SW 1271 (cell line): ENCODE measurements around the gene TAOK3.

ENCODE experiments used
- DNase-seq, 2 experiments: peaks; one replicate each; lab custom pipeline; 2025; lab: John Stamatoyannopoulos, UW

TAOK3 gene

DNA sequence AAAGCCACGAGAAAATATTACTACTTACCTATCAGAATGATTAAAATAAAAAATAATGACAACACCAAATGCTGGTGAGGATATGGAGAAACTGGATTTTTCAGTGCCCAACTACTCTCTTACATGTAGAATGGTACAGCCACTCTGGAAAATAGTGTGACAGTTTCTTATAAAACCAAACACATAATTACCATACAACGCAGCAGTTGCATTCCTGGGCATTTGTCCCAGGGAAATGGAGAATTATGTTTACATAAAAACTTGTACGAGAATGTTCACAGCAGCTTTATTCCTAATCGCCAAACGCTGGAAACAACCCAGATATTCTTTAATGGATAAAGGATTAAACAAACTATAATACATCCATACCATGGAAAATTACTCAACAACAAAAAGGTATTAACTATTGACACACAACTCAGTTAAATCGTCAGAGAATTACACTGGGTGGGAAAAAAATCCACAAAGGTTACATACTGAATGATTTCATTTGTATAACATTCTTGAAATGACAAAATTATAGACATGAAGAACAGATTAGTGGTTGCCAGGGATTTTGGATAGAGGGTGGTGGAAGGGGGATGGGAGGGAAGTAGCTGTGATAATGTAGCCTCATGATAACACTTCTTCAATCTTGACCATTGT is 35.4 kb downstream of the TAOK3 start:
- DNase-seq: no peak

DNA sequence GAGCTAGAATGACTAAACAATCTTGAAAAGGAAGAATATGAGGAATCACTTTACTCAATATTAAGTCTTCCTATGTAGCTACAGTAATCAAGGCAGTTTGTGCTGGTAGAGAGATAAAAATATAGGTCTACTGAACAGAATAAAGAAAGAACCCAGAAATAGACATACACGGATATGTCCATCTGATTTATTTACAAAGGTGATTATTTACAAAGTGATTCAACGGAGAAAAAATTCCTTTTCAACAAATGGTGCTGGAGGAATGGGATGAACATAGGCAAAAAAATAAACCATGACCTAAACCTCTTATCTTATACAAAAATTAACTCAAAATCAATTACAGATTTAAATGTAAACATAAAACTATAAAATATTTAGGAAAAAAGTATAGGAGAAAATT is 36.6 kb downstream of the TAOK3 start:
- no peak for DNase-seq

DNA sequence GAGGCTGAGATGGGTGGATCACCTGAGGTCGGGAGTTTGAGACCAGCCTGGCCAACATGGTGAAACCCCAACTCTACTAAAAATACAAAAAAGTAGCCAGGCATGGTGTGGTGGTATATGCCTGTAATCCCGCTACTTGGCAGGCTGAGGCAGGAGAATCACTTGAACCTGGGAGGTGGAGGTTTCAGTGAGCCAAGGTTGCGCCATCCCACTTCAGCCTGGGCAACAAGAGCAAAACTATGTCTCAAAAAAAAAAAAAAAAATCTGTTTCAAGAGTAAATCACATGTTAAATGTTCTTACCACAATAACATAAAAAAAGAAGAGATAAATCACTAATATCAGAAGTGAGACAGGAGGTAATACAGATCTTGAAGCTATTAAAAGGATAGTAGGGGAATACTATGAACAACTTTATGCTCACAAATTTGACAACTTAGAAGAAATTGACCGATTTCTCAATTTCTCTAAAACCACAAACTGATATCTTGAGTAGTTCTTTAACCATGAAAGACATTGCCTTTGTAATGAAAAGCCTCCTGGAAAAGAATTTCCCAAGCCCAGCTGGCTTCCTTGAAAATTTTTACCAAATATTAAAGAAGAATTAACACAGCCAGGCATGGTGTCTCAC is 37.7 kb downstream of the TAOK3 start:
- DNase-seq: no peak

DNA sequence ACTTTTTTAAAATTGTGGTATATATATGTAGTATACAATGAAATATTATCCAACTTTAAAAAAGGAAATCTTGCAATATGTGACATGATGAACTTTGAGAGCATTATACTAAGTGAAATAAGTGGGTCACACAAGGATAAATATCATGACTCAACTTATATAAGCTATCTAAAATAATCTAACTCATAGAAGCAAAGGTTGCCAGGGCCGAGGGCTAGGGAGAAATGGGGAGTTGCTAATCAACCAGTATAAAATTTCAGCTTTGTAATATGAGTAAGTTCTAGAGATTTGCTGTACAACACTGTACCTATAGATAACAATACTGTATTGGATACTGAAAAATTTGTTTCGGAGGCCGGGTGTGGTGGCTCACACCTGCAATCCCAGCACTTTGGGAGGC is 38.5 kb downstream of the TAOK3 start:
- no peak for DNase-seq

DNA sequence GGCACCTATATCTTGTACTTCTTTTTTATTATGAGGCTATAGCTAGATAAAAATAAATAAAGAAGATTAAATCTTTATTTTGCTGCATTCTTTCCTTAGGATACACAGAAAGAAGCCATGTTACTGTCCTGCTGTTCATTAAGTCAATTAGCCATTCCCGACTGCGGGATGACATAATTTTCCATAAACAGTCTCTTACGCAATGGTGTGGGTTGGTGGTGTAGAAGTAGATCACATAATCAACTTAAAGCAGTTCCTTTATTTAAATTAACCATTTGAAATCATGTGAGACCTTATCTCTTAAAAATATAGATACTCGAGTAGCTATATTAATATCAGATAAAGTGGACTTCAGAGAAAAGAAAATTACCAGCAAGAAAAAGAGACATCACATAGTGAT is 40.2 kb downstream of the TAOK3 start:
- no peak for DNase-seq

DNA sequence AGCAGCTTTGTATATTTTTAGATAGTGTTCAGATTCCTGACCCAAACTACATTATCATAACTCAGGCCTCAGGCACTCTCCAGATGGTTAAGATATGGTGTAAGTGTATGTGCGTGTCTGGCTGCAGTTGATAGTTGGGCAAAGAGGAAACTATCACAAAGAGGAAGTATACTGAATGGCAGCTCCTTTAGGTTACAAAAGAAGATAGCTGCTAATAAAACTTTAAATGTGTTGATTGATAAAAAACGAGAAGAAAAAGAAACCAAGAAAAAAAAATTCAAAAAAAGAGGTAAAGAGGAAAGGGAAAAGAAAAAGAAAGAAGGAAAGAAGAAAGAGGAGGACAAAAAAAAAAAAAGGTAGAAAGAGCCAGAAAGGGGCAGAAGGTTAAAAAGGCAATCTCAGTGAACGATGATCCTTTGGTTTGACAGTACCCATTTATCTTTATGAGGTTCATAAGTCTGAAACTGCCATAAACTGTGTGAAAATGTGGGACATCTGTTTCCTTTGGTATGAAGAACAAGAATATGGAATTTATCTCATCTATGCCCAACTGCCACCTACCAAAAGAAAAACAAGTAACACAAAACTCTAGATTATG is 42.2 kb downstream of the TAOK3 start:
- DNase-seq: no peak

DNA sequence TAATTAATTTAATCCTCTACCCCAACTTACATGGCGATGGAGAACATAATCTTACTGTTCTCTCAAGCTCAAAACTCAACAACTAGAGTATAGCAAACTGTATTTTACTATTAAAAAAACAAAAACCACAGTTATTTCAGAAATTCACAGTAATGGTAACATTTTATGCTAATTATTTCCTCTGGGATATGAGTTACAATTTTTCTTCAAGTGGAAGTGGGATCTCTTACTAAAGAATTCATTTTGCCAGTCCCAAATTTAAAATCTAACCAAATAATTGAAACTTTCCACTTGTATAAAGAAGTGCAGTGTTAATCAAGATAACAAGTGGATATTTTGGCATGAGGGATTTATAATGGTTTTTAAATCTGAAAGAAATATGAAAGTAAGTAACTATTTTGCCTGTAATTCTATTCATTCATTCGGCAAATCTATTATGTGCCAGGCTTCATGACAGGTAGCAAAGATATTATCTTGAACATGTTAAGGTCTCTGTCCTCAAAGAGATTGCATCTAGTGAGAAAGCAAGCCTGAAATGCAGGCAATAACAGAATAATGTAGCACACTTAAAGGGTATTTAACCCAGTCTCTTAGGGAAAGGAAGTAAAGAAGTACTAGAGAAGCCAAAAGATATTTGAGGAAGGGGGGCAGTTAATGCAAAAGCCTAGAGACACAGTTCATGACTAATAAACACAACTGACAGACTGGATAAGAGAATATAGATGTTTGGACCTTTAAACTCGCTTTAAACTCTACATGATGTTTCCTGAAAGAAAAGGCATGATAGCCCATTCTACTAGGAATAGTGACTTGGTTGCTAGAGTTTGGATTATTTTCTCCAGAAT is 44.0 kb downstream of the TAOK3 start:
- DNase-seq: no peak

DNA sequence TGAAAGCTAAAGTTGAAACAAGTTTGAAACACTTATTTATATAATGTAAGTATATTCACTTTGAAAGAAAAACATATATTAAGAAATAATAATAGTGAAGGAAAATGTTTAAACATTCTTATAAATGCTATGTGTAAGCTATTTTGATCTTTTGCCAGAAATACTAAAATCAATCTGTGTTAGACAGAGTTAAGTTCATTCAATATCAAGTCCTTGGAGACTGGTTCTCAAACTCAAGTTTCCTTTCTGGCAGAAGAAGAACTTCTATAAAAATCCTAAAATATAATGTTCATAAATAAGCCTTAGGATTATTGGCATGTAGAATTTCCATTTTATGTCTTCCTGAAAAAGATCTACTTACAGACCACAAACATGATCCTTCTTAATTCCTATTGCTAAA is 45.3 kb downstream of the TAOK3 start:
- no peak for DNase-seq

DNA sequence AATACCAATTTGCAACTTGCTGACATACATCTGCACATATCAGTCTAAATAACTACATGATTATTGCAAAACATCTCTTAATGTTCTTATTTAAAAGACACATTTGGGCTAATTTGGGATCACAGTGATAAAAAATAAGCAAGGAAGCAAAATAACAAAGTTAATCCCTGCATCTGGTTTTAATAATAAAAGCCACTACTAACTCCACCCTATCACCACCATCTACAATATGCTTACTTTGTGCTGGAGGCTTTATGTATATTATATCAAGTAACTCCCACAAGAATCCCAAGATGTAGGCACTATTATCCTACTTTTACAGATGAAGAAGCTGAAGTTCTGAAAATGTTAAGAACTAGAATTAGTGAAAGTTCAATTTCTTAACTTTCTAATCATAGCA is 45.7 kb downstream of the TAOK3 start:
- DNase-seq: no peak

DNA sequence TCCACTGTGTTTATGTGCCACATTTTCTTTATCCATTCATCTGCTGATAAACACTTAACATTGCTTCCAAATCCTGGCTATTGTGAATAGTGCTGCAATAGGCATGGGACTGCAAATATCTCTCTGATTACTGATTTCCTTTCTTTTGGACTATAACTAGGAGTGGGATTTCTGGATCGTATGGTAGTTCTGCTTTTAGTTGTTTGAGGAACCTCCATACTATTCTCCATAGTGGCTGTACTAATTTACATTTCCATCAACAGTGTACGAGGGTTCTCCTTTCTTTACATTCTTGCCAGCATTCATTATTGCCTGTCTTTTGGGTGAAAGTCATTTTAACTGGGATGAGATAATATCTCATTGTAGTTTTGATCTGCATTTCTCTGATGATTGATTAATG is 47.6 kb downstream of the TAOK3 start:
- DNase-seq: no peak

DNA sequence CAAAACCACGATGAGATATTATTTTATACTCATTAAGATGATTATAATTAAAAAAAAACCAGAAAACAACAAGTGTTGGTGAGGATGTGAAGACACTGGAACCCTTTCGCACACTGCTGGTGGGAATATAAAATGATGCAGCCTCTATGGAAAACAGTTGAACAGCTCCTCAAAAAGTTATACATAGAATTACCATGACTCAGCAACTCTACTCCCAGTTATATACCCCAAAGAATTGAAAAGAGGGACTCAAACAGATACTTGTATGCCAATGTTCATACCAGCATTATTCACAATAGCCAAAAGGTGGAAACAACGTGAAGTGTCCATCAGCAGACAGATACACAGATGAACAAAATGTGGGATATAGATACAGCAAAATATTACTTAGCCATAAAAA is 53.1 kb downstream of the TAOK3 start:
- no peak for DNase-seq

DNA sequence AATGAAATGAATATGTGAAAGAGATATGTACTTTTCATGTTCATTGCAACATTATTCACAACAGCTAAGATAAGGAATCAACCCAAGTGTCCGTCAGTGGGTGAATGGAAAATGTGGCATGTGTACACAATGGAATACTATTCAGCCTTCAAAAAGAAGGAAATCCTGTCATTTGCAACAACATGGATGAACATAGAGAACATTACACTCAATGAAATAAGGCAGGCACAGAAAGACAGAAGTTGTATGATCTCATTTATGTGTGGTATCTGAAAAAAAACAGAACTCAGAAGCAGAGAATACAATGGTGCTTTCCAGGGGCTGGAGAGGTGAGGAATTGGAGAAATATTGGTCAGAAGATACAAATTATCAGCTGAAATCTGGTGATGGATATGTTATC is 54.0 kb downstream of the TAOK3 start:
- DNase-seq: no peak

DNA sequence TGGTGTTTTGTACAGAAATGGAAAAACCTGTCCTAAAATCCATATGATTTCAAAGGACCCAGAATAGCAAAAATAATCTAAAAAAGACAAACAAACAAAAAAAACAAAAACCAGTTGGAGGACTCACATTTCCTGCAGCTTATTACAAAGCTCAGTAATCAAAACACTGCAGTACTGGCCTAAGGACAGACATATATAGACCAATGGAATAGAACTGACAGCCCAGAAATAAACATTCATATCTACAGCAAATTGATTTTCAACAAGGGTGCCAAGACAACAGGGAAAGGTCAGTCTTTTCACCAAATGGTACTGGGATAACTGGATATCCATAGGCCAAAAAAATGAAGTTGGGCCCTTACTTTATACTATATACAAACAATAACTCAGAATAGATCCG is 55.0 kb downstream of the TAOK3 start:
- no peak for DNase-seq

DNA sequence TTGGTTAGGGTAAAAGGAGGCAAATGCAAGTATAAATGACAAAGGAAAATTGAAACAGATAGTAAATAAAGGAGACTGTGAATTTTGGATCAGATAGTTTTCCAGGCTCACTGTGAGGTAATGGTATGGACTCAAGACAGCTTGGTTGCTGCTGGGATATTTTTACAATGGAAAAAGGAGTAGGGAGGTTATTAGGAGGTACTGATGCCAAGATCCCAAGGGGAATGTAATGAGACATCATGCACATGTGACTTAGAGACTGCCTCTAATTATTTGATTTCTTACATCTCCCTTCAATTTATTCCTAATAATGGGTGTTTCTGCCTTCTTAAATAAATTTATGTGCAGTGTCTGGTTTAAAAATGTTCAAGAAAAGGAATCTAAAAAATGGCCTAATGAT is 56.9 kb downstream of the TAOK3 start:
- DNase-seq: no peak

DNA sequence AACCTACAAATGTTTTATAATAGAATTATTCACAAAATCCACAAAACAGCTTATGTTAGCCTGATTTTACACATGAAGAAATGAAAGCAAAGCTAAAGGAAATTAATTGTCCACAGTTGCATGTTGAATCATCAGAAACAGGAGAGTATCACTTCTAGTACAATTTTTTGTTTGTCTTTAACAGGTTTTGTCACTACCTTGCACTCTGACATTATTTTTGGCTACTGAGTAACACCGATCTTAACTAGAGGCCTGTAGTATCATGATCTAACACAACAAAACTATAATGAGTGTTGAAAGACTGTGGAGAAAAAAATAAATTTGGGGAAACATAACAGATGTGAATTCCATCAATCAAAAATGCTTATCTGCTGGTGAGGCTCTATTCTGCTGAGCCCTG is 60.1 kb downstream of the TAOK3 start:
- DNase-seq: no peak

DNA sequence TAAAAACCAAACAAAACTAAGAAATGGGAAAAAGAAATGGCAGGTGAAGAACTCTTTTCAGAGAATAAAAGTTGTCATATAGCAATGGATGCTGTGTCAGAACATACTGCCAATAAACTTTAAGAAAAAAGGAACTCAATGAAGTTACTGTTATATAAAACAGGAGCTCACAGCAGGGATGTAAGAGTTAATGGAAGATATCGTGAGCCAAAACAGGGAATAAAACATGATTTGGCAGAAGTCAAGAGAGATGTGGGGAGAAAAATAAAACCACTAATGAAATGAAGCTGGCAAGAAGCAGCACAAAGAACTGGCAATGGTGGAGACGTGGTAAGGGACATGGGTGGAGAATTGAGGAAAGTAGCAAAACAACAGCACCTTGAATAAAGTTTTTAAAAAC is 61.0 kb downstream of the TAOK3 start:
- DNase-seq: no peak

DNA sequence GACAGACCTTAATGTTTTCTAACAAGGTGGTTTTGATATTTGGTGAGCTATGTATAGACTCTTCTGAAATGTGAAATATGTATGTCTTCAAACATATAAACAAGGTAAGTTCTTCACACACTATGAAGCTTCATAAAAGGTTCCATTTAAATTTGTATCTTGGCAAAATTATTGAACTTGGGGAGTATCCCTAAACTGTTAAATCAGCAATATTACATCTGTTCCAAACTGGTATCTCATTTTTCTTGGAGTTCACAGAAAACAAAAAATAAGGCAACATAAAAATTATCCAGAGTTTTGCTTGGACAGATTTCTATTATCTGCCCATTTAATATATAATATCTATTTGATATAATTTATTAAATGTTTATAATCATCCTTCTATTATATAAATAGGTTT is 62.4 kb downstream of the TAOK3 start:
- no peak for DNase-seq

DNA sequence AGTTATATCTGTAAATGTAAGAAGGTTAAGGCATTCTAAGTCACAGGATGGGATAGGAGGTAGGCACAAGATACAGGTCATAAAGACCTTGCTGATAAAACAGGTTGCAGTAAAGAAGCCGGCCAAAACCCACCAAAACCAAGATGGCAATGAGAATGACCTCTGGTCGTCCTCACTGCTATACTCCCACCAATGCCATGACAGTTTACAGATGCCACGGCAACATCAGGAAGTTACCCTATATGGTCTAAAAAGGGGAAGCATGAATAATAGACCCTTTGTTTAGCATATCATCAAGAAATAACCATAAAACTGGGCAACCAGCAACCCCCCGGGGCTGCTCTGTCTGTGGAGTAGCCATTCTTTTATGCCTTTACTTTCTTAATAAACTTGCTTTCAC is 64.7 kb downstream of the TAOK3 start:
- DNase-seq: peak in 1 of 2 experiments; percentile 80

DNA sequence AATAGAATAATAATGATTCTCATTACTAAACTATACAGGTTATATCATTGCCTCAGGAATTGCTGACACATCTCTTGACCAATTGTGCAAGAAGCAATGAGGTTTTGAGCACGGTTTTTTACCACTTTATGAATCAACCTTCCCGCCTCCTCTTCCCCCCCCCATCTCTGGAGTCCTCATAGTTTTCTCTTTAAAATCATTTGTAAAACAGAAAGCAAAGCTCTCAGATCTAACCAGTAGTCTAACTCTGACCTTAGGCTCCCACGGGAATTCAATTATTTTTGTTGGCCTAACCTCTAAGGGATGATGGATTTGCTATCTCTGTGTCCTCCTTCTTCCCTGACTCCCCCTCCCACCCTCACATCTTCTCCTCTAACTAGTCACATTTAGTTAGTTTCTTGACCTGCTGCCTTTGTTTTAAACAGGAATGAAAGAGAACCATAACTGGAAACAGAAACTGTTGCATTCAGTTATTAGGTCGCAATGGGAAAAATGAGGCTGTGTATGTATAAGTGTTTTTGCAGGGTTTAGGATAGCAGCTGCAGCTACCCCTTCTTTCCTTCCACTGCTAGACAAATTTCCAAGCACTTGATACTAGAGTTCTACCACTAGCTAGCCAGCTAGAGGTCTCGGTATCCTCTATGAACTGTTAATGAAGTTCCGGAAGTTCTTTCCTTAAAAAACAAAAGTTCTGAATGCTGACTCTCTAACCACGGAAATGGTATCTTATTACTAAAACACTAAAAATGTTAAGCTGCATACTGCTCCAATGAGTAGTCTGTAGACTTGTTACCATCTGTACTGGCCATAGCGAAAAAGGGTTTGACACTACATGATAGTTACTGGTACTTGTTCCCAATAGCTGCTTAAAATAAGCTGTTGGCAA is 65.4 kb downstream of the TAOK3 start:
- peak; percentile 72 to 93 for DNase-seq

DNA sequence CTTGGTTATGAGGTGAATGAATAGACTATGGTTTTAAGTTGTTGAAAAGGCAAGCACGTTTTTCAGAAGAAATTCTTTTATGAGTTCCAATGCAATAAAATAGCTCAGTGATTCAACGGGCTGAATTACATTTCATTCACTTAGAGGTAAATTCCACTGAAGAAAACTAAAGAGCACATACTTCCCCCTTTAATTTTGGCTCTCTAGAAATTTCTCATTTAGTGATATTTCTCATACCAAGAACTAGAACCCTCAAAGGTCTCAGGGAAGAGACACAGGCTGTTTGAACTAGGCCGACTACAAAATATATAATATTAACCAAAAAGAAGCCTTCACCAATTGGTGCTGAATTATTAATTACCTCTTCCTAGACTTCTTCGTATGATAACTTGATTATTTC is 68.6 kb downstream of the TAOK3 start:
- DNase-seq: no peak

DNA sequence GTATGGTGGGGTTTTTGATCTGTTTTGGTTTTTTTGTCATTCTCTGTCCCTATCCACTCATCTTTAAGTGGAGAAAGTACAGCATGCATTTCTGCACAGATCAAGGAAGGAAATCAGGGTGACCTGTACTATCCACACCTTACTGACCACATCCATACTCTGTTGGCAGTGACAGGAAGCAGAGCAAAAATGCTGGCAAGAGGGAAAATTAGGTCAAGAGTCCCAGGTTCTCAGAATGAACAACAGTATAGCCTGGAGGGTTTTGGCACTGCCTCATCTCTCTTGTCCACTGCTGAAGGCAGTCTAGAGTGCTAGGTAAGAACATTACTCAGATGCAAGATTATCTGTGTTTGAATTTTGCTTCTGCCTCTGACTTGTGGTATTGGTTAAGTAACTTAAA is 70.7 kb downstream of the TAOK3 start:
- peak in 1 of 2 experiments; percentile 44 for DNase-seq
